Measurements from ENCODE around the gene EIF2B5.
"Not testable (repeated sequence)": the region's sequence is repeated elsewhere in the genome, so short reads cannot be mapped to it uniquely, and the experiment has no call there.

The EIF2B5 gene

DNA sequence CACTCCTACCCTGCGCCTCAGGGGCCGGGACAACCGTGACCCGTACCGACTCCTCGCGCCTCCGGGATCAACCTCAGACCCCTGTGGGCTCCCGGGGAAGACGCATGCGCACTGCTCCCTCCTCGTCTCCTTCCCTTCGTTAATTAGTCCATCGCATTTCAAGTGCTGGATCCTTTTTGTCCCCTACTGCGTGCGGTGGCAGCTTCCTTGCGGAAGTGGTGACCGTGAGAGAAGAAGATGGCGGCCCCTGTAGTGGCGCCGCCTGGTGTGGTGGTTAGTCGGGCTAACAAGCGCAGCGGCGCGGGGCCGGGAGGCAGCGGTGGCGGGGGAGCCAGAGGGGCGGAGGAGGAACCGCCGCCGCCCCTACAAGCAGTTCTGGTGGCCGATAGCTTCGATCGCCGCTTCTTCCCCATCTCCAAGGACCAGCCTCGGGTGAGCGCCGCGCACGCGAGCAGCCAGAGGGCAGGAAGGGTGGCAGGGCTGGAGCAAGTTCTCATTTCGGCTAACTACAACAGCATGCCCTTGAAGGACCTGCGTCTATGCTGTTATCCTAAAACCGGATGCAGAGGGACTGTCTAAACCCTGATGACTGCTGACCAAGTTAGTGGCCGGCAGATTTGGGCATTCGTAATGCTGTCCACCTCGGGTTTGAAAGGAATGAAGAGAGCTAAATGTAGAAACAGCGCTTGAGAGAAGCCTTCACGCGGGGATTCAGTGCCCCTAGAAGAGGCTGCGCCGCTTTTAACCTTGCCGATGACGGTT, at the start of gene EIF2B5:
Gene EIF2B5 (plus strand): TSS at position 210 of the 762 bp plus-strand sequence. CDS start 28 bp downstream, at position 238.
- DNase-seq = peak; percentile 93

DNA sequence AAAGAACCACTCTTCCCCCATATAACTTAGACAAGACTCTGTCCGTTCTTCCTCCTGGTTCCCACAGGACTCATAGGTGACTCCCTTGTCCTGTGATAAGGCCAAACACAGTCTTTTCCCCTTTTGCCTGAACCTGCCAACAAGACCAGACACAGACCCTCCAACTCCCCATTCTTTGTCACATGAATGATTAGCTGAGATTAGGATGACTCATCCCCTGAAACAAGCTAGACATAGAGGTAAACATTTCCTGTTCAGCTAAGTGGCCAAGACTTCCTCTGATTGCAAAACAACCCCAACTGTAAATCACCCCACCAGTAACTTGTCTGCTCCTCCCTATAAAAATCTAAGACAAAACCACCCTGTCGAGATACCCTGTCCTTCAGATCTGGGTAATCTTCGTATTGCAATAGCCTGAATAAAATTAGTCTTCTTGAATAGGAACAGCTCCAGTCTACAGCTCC, 49.7 kb upstream of the EIF2B5 start:
- DNase-seq = no peak

DNA sequence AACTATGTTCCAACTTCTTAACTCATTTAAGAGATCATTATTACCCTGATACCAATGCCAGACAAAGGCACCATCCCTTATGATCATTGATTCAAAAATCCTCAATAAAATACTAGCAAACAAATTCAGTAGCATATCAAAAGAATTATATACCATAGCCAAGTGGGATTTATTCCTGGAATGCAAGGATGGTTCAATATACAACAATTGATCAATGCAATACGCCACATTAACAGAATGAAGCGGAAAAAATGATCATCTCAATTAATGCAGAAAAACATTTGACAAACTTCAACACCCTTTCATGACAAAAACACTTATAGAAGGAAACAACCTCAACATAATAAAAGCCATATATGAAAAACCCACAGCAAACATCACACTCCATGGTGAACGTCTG, 43.0 kb upstream of the EIF2B5 start:
- no peak for DNase-seq

DNA sequence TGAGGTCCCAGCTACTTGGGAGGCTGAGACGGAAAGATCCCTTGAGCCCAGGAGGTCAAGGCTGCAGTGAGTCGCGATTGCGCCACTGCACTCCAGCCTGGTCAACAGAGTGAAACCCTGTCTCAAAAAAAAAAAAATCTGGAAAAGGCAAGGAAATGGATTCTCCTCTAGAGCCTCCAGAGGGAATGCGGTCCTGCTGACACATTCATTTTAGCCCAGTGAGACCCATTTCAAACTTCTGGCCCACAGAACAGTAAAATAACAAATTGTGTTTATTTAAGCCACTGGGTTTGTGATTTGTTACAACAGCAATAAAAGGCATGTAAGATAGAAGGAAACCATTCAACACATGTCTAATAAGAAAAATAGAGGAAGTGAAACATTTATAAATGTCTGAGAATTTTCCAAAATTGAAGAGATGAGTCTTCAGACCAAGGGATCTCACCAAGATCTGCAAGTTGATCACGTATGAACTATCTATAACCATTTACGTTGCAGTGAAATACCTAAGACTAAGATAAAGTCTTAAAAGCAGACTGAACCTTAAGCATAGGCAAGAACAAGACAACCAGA, 38.3 kb upstream of the EIF2B5 start, which contains the start of gene HTR3E:
Gene HTR3E (plus strand): TSS at position 254 of the 573 bp plus-strand sequence. CDS start 466 bp downstream, outside the sequence.
- DNase-seq = no peak

DNA sequence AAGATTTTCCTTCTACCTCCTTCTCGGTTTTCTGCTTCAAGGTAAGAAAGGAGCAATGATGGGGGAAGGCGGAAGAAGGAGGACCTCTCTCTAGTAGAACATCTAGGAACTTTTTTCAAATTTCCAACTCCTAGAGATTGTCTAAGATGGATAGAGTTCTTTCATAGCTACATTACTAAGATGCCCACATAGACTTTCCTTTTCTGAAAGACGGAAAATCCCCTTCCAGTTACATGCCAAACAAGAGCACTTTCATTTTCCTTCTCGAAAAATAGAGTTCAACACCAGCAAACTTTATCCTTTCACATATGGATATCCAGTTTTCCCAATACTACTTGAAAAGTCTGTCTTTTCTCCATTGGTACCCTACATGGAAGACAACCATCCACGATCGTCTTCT, 37.6 kb upstream of the EIF2B5 start:
- no peak for DNase-seq

DNA sequence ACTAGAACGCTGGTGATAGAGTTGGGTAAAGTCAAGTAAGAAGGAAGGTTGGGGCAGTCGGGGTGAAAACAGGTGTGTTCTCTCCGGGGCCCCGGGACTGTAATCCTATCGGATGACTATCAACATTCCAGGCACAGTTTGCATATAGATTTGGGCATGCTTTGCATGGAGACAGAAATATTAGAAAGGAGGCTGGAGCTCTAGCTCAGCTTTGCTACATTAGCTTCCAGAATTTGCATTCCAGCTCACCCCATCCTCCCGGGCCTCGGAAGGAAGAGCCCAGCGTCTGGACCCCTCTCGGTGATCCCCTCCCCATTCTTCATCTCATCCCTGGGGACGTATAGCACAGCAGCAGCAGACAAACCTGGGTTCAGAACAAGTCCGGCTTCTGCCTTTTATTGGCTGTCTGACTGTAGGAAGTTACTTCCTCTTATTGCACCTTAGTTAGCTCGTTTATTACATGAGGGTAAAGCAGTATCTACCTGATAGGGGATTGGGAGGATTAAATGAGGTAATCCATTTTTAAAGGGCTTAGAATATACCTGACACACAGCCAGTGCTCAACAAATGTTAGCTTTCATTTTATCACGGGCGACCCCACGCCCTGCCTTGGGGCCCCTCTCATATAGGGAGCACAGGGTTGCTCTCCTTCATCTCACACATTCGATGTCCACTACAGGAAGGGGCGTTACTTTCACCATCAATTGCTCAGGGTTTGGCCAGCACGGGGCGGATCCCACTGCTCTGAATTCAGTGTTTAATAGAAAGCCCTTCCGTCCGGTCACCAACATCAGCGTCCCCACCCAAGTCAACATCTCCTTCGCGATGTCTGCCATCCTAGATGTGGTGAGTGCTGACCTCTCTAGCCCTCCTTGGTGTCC, 35.1 kb upstream of the EIF2B5 start:
- DNase-seq = no peak

DNA sequence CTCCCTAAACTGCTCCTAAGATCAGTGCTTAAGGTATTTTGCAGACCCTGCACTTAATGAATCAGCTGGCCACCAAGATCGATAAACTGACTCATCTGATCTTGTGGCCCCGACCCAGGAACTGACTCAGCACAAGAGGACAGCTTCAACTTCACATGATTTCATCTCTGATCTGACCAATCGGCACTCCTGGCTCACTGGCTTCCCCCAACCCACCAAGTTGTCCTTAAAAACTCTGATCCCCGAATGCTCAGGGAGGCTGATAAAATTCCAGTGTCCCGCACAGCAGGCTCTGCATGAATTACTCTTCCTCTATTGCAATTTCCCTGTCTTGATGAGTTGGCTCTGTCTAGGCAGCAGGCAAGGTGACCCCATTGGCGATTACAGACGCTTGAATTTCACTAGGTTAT, 24.8 kb upstream of the EIF2B5 start:
- DNase-seq = no peak

DNA sequence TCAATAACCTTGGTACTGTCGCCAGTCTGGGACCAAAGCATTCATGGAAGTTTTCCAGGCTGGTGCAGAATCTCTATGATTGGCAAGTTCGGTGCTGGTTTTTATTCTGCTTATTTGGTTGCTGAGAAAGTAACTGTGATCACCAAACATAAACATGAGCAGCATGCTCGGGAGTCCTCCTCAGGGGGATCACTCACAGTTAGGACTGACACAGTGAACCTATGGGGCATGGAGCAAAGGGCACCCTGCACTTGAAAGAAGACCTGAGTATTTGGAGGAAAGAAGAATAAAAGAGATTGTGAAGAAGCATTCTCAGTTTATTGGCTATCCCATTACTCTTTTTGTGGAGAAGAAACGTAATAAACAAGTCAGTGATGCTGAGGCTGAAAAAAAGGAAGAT, 19.1 kb upstream of the EIF2B5 start:
- DNase-seq = no peak

DNA sequence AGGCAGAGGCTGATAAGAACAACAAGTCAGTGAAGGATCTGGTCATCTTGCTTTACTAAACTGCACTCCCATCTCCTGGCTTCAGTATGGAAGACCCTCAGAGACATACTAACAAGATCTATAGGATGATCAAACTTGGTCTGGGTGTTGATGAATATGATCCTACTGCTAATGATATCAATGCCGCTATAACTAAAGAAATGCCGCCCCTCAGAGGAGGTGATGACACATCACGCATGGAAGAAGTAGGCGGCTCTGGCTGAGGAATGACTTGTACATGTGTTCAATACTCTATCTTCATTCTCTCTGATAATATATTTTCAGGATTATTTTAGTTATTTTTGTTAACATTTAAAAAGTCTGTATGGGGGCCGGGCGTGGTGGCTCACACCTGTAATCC, 17.5 kb upstream of the EIF2B5 start:
- no peak for DNase-seq

DNA sequence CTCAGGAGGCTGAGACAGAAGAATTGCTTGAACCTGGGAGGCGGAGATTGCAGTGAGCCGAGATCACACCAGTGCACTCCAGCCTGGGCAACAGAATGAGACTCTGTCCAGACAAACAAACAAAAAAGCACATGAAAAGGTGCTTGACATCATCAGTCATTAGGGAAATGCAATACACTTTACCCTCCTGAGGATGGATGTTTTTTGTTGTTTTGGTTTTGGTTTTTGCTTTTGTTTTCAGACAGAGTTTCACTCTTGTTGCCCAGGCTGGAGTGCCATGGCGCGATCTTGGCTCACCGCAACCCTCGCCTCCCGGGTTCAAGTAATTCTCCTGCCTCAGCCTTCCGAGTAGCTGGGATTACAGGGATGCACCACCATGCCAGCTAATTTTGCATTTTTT, 14.1 kb upstream of the EIF2B5 start:
- not testable (repeated sequence) for DNase-seq

DNA sequence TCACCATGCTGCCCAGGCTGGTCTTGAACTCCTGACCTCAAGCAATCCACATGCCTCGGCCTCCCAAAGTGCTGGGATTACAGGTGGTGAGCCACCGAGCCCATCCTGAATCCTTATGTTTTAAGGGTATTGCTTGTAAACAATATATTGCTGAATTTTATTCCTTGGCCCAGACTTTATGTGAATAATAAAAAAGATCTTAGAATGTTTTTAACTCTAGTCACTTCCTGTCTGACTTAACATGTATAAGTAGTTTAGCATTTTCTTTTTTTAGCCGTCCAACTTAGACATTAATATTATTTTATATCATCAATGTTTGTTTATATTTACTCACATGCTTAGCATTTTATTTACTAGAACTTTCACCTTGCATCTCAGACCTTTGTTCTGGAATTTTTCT, 9.2 kb upstream of the EIF2B5 start:
- no peak for DNase-seq

DNA sequence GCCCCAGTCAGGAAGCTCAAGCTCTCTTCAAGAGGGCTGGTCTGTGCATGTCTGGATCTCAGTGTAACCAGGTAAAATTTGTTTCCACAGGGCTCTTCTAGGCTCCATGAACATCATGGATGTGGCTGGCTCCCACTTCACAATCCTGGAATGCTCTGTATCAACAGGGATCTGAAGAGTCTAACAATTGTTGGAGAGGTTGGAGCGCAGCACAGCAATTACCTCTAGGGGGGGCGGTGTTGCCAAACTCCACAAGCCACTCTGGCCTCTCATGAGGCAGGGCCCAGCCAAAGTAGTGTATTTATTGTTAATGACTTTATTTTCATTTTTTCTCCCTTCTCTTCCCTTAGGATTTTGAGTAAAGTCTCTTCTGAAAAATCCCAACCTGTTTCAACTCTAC, 6.1 kb upstream of the EIF2B5 start:
- no peak for DNase-seq

DNA sequence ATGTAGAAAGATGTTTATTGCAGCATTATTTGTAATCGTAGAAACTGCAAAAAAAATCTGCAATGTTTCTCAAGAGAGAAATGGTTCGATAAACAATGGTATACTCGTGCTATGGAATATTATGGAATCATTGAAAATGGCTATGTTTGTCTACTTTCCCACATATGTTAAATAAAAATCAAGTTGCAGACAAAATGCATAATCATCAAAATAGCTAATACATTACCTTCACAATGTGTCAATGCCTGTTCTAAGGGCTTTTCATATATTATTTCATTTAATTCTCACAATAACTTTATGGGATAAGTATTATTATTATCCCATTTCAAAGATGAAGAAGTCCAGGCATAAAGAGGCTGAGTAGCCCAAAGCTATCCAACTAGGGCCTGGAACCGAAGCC, 2.2 kb upstream of the EIF2B5 start:
- no peak for DNase-seq

DNA sequence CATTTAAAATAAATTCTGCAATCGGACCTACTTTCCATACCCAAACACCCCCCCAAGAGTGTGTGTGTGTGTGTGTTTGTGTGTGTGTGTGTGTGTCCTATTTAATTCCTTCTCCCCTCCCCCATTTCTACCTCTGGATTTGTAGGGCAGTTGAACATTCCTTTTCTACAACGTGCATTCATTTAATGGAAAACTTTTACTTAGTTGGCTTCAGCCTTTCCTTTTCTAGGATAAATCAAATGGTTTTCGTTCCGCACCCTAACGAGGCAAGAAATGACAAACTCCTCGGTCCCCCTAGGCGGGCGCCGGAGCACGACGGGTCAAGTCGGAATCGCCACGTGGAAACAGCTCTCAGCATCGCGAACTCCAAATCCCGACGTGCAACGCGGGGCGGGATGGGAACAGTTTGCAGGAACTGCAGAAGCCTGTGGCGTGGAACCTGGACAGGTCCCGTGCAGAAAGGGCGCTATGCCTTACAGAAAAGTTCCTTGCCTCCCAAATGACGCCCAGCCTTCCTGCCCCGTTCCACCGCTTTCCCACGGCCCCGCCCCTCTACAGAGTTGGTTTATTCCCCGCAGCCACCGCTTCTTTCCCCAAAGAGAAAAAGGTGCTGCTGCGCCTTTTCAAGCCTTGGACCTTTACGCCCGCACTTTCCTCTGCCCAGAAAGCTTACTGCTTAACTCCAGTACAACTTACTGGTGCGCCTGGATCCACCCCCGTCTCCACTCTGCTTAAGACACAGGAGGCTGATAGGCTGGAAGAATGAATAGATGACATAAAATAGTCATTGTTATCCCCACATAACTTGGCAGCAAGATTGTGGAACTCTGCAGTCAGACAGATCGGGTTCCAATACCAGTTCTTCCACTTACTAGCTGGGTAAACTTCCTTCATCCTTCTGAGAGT, 1.1 kb upstream of the EIF2B5 start:
- DNase-seq = peak; percentile 90

DNA sequence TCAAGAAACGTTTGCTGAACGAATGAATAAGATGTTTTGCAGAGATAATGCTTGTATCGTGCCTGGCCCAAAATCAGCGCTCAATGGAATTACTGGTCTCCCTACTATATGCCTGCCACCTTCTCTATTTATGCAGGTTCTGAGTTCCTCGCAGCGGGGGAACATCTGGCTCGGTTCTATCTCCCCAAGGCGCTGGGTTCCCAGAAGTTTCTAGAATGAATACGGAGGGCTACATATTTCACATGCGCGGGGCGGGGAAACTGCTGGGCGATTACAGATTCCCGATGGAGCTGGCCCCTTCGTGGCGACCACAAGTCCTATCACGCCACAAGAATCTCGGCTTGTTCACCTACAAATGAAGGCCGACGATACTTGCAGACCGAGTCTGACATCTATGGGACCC, 411 bp upstream of the EIF2B5 start:
- DNase-seq = no peak

DNA sequence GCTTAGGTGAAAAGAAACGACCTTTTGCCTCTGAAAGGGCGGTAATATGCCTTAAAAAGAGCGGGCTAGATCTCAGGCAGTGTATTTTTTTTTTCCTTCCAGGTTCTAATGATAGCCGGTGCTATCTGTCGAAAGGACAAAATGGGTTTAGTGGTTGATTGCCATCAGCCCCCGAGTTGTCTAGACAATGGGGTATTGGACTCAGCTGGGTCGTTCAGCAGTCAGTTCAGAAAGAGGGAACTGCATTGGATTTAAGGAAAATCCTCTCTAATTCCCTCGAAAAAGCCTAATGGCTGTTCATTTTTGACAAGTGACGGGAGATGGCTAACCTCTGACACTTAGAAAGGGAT, 728 bp downstream of the EIF2B5 start:
- DNase-seq = no peak

DNA sequence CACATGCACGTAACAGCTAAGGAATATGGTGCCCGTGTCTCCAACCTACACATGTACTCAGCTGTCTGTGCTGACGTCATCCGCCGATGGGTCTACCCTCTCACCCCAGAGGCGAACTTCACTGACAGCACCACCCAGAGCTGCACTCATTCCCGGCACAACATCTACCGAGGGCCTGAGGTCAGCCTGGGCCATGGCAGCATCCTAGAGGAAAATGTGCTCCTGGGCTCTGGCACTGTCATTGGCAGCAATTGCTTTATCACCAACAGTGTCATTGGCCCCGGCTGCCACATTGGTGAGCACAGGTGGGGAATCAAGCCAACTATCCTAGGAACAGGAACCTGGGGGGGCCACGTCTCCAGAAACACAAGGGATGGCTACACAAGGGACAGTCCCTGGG, 5.3 kb downstream of the EIF2B5 start:
- DNase-seq = no peak

DNA sequence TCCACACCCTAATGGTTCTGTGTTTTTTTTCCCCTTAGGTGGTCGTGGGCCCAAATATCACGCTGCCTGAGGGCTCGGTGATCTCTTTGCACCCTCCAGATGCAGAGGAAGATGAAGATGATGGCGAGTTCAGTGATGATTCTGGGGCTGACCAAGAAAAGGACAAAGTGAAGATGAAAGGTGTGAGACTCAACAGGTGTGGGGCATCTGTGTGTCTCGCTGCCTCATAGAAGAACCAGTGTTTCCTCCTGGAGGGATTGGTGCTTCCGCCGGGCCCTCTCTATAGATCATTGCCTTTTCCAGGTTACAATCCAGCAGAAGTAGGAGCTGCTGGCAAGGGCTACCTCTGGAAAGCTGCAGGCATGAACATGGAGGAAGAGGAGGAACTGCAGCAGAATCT, 7.0 kb downstream of the EIF2B5 start:
- no peak for DNase-seq

DNA sequence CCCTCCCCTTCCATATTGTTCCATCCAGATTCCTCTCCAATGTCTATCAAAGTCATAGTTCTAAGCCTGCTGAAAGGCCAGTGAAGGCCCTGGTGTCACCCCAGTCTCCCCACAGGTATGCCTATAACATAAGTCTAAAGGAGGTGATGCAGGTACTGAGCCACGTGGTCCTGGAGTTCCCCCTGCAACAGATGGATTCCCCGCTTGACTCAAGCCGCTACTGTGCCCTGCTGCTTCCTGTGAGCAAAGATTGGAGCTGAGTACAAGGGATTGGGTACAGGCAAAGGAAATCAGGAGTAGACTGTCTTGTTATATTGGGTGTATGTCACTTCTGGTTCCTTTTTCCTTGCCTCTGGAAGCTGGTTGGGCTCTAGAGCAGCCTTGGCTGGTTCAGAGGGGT, 8.2 kb downstream of the EIF2B5 start:
- DNase-seq = no peak

DNA sequence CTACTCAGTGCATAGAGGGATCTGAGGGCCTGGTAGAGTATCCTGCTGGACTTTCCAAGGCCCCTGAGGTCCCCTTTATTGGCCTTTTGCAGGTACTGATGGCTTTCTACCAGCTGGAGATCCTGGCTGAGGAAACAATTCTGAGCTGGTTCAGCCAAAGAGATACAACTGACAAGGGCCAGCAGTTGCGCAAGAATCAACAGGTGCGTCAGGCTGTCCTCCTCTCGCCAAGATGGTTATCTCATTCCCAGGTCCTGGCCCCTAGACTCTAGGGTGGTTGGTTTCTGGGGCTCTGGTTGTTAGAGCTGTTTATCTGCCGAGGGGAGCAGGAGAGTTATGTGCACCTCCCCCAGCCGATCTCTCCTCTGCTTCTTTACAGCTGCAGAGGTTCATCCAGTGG, 9.3 kb downstream of the EIF2B5 start:
- DNase-seq = no peak

DNA sequence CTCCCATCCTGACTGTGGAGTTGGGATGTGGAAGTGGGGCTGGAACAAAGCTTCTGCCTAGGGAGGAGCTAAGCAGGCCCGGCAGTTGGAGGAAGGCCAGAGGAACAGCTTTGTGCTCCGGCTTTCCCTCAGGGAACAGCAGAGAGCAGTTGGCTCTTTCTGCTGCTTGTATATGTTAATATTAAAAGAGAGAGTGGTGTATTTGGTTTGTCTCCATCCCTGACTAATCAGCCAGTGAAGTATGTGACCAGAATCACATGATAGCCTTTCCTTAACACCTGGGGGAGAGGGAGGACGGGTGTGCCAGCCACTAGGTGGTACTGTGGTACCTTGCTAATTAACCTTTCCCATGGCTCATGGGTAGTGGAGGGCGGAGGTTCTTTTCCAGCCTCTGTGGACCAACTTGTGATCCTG, 10.0 kb downstream of the EIF2B5 start:
- DNase-seq = peak; percentile 74

DNA sequence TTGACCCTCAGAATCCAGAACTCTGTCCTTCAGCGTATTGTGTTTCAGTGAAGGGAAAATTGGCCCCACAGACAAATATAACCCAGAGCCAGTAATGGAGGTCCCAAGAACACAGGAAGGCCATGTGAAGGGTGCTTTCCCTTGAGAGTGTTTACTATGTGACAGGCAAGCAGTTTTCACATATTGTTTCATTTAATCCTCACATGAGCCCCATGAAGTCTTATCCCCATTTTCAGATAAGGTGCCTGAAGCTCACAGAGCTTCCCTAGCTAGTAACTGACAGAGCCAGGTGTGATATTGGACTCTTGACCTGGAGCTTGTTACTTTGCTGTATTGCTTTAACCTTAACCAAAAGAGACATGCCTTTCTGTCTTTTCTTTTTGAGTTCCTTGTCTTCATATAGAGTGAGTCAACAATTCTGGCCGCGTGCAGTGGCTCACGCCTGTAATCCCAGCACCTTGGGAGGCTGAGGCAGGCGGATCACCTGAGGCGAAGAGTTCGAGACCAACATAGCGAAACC, 10.7 kb downstream of the EIF2B5 start:
- no peak for DNase-seq
